Measurements from ENCODE around the gene TRIM28. TPM values are rescaled to one million over a fixed set of nuclear protein-coding genes. Genes with fewer than 3 reads are reported as not detected.

TRIM28 gene
- total and polyA plus RNA-seq, 2 experiments from 2014 or later, result 159 to 191 TPM

- Histone ChIP-seq H3K4me2 (peak overlapping the region; percentile 93), H3K9me2 (replicated peaks; ENCODE audit: insufficient read depth) (no peaks in the 10 kb centered on the region), H3K4me1 (ENCODE audit: insufficient read depth) (peaks cover 19% of the 10 kb centered on the region), H3K27me3 (no peaks in the 10 kb centered on the region), H3K36me3 (replicated peaks; ENCODE audit: insufficient read depth, low read depth) (peaks cover under 1% of the 10 kb centered on the region), H3K4me3 (peak overlapping the region; percentile 50), H3K27ac (peak overlapping the region; percentile 95), H2AFZ (no peak overlapping the region), H3K79me2 (peaks cover 52% of the 10 kb centered on the region), H3K9me3 (ENCODE audit: low read depth) (no peaks in the 10 kb centered on the region), H4K20me1 (ENCODE audit: insufficient read depth, poor library complexity, severe bottlenecking) (peaks cover 3% of the 10 kb centered on the region)
- DNase-seq (ENCODE audit: low spot score), result peak; percentile 15
- TF ChIP-seq EZH2 (IDR thresholded peaks at IDR 0.05; ENCODE audit: borderline replicate concordance) (no peak), EZH2phosphoT487 (IDR thresholded peaks at IDR 0.05; ENCODE audit: low read depth, severe bottlenecking, unreplicated experiment) (no peak)
- TF ChIP-seq, protein P1, sequence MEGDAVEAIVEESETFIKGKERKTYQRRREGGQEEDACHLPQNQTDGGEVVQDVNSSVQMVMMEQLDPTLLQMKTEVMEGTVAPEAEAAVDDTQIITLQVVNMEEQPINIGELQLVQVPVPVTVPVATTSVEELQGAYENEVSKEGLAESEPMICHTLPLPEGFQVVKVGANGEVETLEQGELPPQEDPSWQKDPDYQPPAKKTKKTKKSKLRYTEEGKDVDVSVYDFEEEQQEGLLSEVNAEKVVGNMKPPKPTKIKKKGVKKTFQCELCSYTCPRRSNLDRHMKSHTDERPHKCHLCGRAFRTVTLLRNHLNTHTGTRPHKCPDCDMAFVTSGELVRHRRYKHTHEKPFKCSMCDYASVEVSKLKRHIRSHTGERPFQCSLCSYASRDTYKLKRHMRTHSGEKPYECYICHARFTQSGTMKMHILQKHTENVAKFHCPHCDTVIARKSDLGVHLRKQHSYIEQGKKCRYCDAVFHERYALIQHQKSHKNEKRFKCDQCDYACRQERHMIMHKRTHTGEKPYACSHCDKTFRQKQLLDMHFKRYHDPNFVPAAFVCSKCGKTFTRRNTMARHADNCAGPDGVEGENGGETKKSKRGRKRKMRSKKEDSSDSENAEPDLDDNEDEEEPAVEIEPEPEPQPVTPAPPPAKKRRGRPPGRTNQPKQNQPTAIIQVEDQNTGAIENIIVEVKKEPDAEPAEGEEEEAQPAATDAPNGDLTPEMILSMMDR (IDR thresholded peaks at IDR 0.05; ENCODE audit: poor library complexity), result no peak
- 73% methylated on average over 18 of the region's 18 CpGs for WGBS (ENCODE audit: low lambda C conversion rate, missing lambda C conversion rate)
Observed at GRCh38 chr19:58553799-58554493, 10.1 kb downstream of the TRIM28 start.

GRCh38 chr19:58554494-58555368 is 10.9 kb downstream of the TRIM28 start, which contains the start of gene CHMP2A:
Gene CHMP2A, minus strand, starts transcription at chr19:58555105. Its CDS starts 893 bp downstream, at chr19:58554212.
- peaks cover 3% of the 10 kb centered on the region for H4K20me1 ChIP-seq (ENCODE audit: insufficient read depth, poor library complexity, severe bottlenecking)
- H3K79me2 ChIP-seq, result peaks cover 48% of the 10 kb centered on the region
- H3K4me1 ChIP-seq (ENCODE audit: insufficient read depth), result peaks cover 20% of the 10 kb centered on the region
- no peaks in the 10 kb centered on the region for H3K36me3 ChIP-seq (replicated peaks; ENCODE audit: insufficient read depth, low read depth)
- TF ChIP-seq EZH2 (IDR thresholded peaks at IDR 0.05; ENCODE audit: borderline replicate concordance), result no peak
- TF ChIP-seq, protein P1 (IDR thresholded peaks at IDR 0.05; ENCODE audit: poor library complexity), result no peak
- TF ChIP-seq EZH2phosphoT487 (IDR thresholded peaks at IDR 0.05; ENCODE audit: low read depth, severe bottlenecking, unreplicated experiment), result no peak
- H3K27me3 ChIP-seq, result no peaks in the 10 kb centered on the region
- WGBS (ENCODE audit: low lambda C conversion rate, missing lambda C conversion rate), result 2% methylated on average over 68 of the region's 69 CpGs
- DNase-seq (ENCODE audit: low spot score), result peak; percentile 99
- H3K4me2 ChIP-seq, result peak within 1 kb of the TSS; percentile 94
- H3K4me3 ChIP-seq, result peak within 1 kb of the TSS; percentile 50
- no peaks in the 10 kb centered on the region for H3K9me3 ChIP-seq (ENCODE audit: low read depth)
- H3K9me2 ChIP-seq (replicated peaks; ENCODE audit: insufficient read depth), result no peaks in the 10 kb centered on the region
- peak within 1 kb of the TSS; percentile 23 for H2AFZ ChIP-seq
- peak within 1 kb of the TSS; percentile 95 for H3K27ac ChIP-seq

DNA sequence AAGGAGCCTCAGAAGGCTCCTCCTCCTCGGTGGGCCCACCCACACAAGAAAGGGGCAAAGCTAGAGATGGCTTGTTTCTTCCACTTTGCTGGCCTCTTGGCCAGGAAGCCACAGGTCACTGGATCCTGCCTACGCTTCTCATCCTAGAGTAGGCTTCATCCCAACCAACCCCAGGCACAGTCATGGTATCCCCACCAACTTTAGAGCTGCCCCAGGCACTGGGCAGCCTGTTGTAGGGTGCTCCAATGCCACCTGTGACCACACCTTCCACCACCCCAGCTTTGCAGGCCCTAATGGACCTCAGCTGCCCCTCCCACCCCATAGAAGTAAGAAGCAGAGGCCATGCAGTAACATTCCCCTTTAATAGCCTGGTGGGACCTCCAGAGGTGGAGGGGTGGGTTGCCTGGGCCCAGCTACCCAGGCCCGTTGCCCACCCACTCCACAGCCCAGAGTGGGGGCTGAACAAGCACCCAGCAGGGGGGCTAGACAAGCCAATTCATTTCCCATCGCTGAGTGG is 11.6 kb downstream of the TRIM28 start:
- no peak for TF ChIP-seq EZH2phosphoT487 (IDR thresholded peaks at IDR 0.05; ENCODE audit: low read depth, severe bottlenecking, unreplicated experiment)
- no peak for TF ChIP-seq EZH2 (IDR thresholded peaks at IDR 0.05; ENCODE audit: borderline replicate concordance)
- TF ChIP-seq, protein P1 (IDR thresholded peaks at IDR 0.05; ENCODE audit: poor library complexity), result no peak

More for the DNA sequence above, 11.6 kb downstream of the TRIM28 start:
- peak overlapping the region; percentile 95 for H3K27ac ChIP-seq
- H3K9me3 ChIP-seq (ENCODE audit: low read depth), result no peaks in the 10 kb centered on the region
- peaks cover 27% of the 10 kb centered on the region for H3K4me1 ChIP-seq (ENCODE audit: insufficient read depth)
- peaks cover 55% of the 10 kb centered on the region for H3K79me2 ChIP-seq
- H3K27me3 ChIP-seq, result no peaks in the 10 kb centered on the region
- DNase-seq (ENCODE audit: low spot score), result no peak
- no peak overlapping the region for H2AFZ ChIP-seq
- no peaks in the 10 kb centered on the region for H3K36me3 ChIP-seq (replicated peaks; ENCODE audit: insufficient read depth, low read depth)
- H3K4me3 ChIP-seq, result no peak overlapping the region
- H4K20me1 ChIP-seq (ENCODE audit: insufficient read depth, poor library complexity, severe bottlenecking), result peaks cover 3% of the 10 kb centered on the region
- H3K4me2 ChIP-seq, result peak overlapping the region; percentile 93
- H3K9me2 ChIP-seq (replicated peaks; ENCODE audit: insufficient read depth), result no peaks in the 10 kb centered on the region
- 68% methylated on average over 3 of the region's 4 CpGs for WGBS (ENCODE audit: low lambda C conversion rate, missing lambda C conversion rate)

All from hepatocyte (in vitro differentiated cells).